ENCODE data around the gene TANGO6.

DNA sequence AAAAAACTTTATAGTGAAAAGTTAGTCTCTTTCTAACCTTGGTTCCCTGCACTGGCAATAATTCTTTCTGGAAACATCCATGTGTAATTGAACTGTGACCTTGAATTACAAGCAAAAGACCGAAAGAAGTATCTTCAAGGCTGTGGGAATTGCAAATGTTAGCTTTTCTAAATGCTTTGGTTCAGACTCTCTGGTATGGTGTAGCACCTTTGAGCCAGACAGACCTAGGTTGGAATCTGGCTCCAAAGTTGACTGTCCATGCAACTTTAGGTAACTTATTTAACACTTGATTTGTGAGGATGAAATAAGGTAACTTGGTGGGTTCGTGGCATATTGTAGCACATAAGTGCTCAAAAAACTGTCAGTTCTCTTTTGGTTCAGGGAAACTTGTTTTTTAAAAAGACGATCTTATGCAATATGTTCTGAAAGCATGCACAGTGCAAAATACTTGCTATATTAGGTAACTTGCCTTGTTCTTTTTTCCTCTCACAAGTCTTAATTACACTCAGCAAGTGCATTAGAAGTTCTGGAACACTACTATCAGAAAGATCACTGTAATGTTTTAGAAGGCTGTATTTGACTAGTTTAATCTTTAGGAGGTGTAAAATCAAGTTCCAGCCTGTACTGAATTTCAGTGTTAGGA lies 46.3 kb downstream of the TANGO6 start:
- TF ChIP-seq, protein P1, sequence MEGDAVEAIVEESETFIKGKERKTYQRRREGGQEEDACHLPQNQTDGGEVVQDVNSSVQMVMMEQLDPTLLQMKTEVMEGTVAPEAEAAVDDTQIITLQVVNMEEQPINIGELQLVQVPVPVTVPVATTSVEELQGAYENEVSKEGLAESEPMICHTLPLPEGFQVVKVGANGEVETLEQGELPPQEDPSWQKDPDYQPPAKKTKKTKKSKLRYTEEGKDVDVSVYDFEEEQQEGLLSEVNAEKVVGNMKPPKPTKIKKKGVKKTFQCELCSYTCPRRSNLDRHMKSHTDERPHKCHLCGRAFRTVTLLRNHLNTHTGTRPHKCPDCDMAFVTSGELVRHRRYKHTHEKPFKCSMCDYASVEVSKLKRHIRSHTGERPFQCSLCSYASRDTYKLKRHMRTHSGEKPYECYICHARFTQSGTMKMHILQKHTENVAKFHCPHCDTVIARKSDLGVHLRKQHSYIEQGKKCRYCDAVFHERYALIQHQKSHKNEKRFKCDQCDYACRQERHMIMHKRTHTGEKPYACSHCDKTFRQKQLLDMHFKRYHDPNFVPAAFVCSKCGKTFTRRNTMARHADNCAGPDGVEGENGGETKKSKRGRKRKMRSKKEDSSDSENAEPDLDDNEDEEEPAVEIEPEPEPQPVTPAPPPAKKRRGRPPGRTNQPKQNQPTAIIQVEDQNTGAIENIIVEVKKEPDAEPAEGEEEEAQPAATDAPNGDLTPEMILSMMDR (IDR thresholded peaks at IDR 0.05; ENCODE audit: low read depth, low read length, poor library complexity, severe bottlenecking): no peak
- TF ChIP-seq EZH2phosphoT487 (IDR thresholded peaks at IDR 0.05; ENCODE audit: borderline replicate concordance, low read length): no peak

Measured in DOHH2 (cell line).